Activated T-cell treated with anti-CD3 and anti-CD28 coated beads, Interleukin-2, amount 50 U/mL, for 72 hours (primary cell): Measurements from ENCODE around the gene LRBA. TPM values are rescaled to one million over a fixed set of nuclear protein-coding genes. Genes with fewer than 3 reads are reported as not detected.

Experiments used
- ATAC-seq, 2 donors: fragments of 150-1000 bp; cut with Tn5 transposase; replicated peaks in 1 of 2; 2 replicates each; pipeline ENCODE4 v1.10.0; 2021; ENCODE audit warnings: moderate library complexity in 2 of 2, mild to moderate bottlenecking in 1 of 2
- DNase-seq, 2 donors: peaks; one replicate each; pipeline ENCODE4 v3.0.0; 2021 to 2022; ENCODE audit warnings: mixed read lengths in 1 of 2
- H3K27ac Mint-ChIP-seq: one replicate; pipeline ENCODE4 v1.8.0; 2022; ENCODE audit warnings: mild to moderate bottlenecking, moderate library complexity, mixed read lengths
- H3K27me3 Mint-ChIP-seq: one replicate; pipeline ENCODE4 v1.8.0; 2022; ENCODE audit warnings: low read depth, mixed read lengths
- H3K36me3 Mint-ChIP-seq, 2 donors: one replicate each; pipeline ENCODE4 v1.8.0; 2022; ENCODE audit warnings: mixed read lengths in 2 of 2, mild to moderate bottlenecking in 1 of 2; ENCODE audit not compliant: insufficient read depth in 2 of 2
- H3K4me1 Mint-ChIP-seq: one replicate; pipeline ENCODE4 v1.8.0; 2022; ENCODE audit warnings: low read depth, mixed read lengths
- H3K4me3 Mint-ChIP-seq, 2 donors: one replicate each; pipeline ENCODE4 v1.8.0; 2022; ENCODE audit warnings: mild to moderate bottlenecking in 2 of 2, mixed read lengths in 2 of 2, moderate library complexity in 2 of 2
- H3K9me3 Mint-ChIP-seq, 2 donors: one replicate each; pipeline ENCODE4 v1.8.0; 2022; ENCODE audit warnings: mixed read lengths in 2 of 2
- total RNA-seq, 2 donors: library from RNA; stranded (reverse); gene quantifications; one replicate each; pipeline ENCODE4 v1.2.3, GENCODE V29; 2022

LRBA gene
- total RNA-seq, 2 donors from 2014 or later, result 46.3 to 56.6 TPM

- H3K4me3 Mint-ChIP-seq, result no peak overlapping the region
- no peak for ATAC-seq
- no peaks in the 10 kb centered on the region for H3K9me3 Mint-ChIP-seq
- no peak overlapping the region for H3K27ac Mint-ChIP-seq
- H3K4me1 Mint-ChIP-seq, result peaks cover 6% of the 10 kb centered on the region
- DNase-seq, result no peak
- H3K27me3 Mint-ChIP-seq, result no peaks in the 10 kb centered on the region
- H3K36me3 Mint-ChIP-seq, result peaks cover 0 to 5% of the 10 kb centered on the region in 2 donors
Measured at GRCh38 chr4:150699599-150699998, 315.5 kb downstream of the LRBA start.

- Mint-ChIP-seq H3K36me3 (peaks cover 2 to 12% of the 10 kb centered on the region in 2 donors), H3K4me3 (no peak overlapping the region), H3K9me3 (no peaks in the 10 kb centered on the region), H3K4me1 (peaks cover 12% of the 10 kb centered on the region), H3K27me3 (no peaks in the 10 kb centered on the region), H3K27ac (peak overlapping the region; percentile 1)
- ATAC-seq (peak in 1 of 2 donors; percentile 26), DNase-seq (no peak)
Measured at GRCh38 chr4:150695162-150695561, 319.9 kb downstream of the LRBA start.

- DNase-seq (no peak), ATAC-seq (peak; percentile 75)
- H3K4me1 Mint-ChIP-seq, result peaks cover 12% of the 10 kb centered on the region
- peaks cover 2 to 12% of the 10 kb centered on the region in 2 donors for H3K36me3 Mint-ChIP-seq
- H3K27ac Mint-ChIP-seq, result no peak overlapping the region
- H3K9me3 Mint-ChIP-seq, result no peaks in the 10 kb centered on the region
- no peak overlapping the region for H3K4me3 Mint-ChIP-seq
- no peaks in the 10 kb centered on the region for H3K27me3 Mint-ChIP-seq
Measured at GRCh38 chr4:150694438-150694837, 320.6 kb downstream of the LRBA start.

GRCh38 chr4:150683775-150684350 lies 331.2 kb downstream of the LRBA start:
- no peak overlapping the region for H3K27ac Mint-ChIP-seq
- H3K9me3 Mint-ChIP-seq, result no peaks in the 10 kb centered on the region
- DNase-seq, result no peak
- no peak overlapping the region for H3K4me3 Mint-ChIP-seq
- no peaks in the 10 kb centered on the region for H3K27me3 Mint-ChIP-seq
- no peak for ATAC-seq
- H3K4me1 Mint-ChIP-seq, result no peaks in the 10 kb centered on the region
- peaks cover 0 to 7% of the 10 kb centered on the region in 2 donors for H3K36me3 Mint-ChIP-seq

- H3K4me1 Mint-ChIP-seq, result no peaks in the 10 kb centered on the region
- peaks cover 0 to 5% of the 10 kb centered on the region in 2 donors for H3K36me3 Mint-ChIP-seq
- no peaks in the 10 kb centered on the region for H3K27me3 Mint-ChIP-seq
- H3K4me3 Mint-ChIP-seq, result no peak overlapping the region
- H3K27ac Mint-ChIP-seq, result no peak overlapping the region
- H3K9me3 Mint-ChIP-seq, result no peaks in the 10 kb centered on the region
- no peak for ATAC-seq
- DNase-seq, result no peak
Measured at GRCh38 chr4:150682126-150682525, 333.0 kb downstream of the LRBA start.

- ATAC-seq (no peak), DNase-seq (no peak)
- H3K27me3 Mint-ChIP-seq, result no peaks in the 10 kb centered on the region
- no peaks in the 10 kb centered on the region for H3K9me3 Mint-ChIP-seq
- peaks cover 0 to 7% of the 10 kb centered on the region in 2 donors for H3K36me3 Mint-ChIP-seq
- no peak overlapping the region for H3K4me3 Mint-ChIP-seq
- no peak overlapping the region for H3K27ac Mint-ChIP-seq
- no peaks in the 10 kb centered on the region for H3K4me1 Mint-ChIP-seq
Measured at GRCh38 chr4:150681063-150681462, 334.0 kb downstream of the LRBA start.

GRCh38 chr4:150680651-150681050 lies 334.4 kb downstream of the LRBA start:
- no peak overlapping the region for H3K4me3 Mint-ChIP-seq

GRCh38 chr4:150679765-150680343 lies 335.2 kb downstream of the LRBA start:
- H3K27ac Mint-ChIP-seq, result no peak overlapping the region
- H3K4me1 Mint-ChIP-seq, result no peaks in the 10 kb centered on the region
- DNase-seq, result no peak
- no peaks in the 10 kb centered on the region for H3K27me3 Mint-ChIP-seq
- no peaks in the 10 kb centered on the region for H3K9me3 Mint-ChIP-seq
- ATAC-seq, result no peak
- peaks cover 0 to 7% of the 10 kb centered on the region in 2 donors for H3K36me3 Mint-ChIP-seq
- no peak overlapping the region for H3K4me3 Mint-ChIP-seq

More at GRCh38 chr4:150680651-150681050, 334.4 kb downstream of the LRBA start:
- Mint-ChIP-seq H3K4me1 (no peaks in the 10 kb centered on the region), H3K36me3 (peaks cover 0 to 7% of the 10 kb centered on the region in 2 donors), H3K27me3 (no peaks in the 10 kb centered on the region), H3K27ac (no peak overlapping the region), H3K9me3 (no peaks in the 10 kb centered on the region)
- DNase-seq, result no peak
- ATAC-seq, result no peak

- peaks cover 0 to 7% of the 10 kb centered on the region in 2 donors for H3K36me3 Mint-ChIP-seq
- H3K9me3 Mint-ChIP-seq, result no peaks in the 10 kb centered on the region
Measured at GRCh38 chr4:150679018-150679764, 335.9 kb downstream of the LRBA start.

GRCh38 chr4:150673793-150674192 lies 341.3 kb downstream of the LRBA start:
- Mint-ChIP-seq H3K4me3 (no peak overlapping the region), H3K36me3 (peaks cover 0 to 2% of the 10 kb centered on the region in 2 donors), H3K27ac (no peak overlapping the region), H3K9me3 (no peaks in the 10 kb centered on the region), H3K4me1 (no peaks in the 10 kb centered on the region), H3K27me3 (no peaks in the 10 kb centered on the region)
- ATAC-seq (no peak), DNase-seq (no peak)

More at GRCh38 chr4:150679018-150679764, 335.9 kb downstream of the LRBA start:
- H3K27ac Mint-ChIP-seq, result no peak overlapping the region
- ATAC-seq (no peak), DNase-seq (no peak)
- no peak overlapping the region for H3K4me3 Mint-ChIP-seq
- no peaks in the 10 kb centered on the region for H3K4me1 Mint-ChIP-seq
- H3K27me3 Mint-ChIP-seq, result no peaks in the 10 kb centered on the region

GRCh38 chr4:150668824-150669223 lies 346.3 kb downstream of the LRBA start:
- DNase-seq, result no peak
- Mint-ChIP-seq H3K27ac (no peak overlapping the region), H3K27me3 (no peaks in the 10 kb centered on the region), H3K4me1 (no peaks in the 10 kb centered on the region), H3K4me3 (no peak overlapping the region), H3K9me3 (no peaks in the 10 kb centered on the region), H3K36me3 (no peaks in the 10 kb centered on the region)
- ATAC-seq, result no peak

GRCh38 chr4:150664935-150665334 lies 350.1 kb downstream of the LRBA start:
- H3K27me3 Mint-ChIP-seq, result no peaks in the 10 kb centered on the region
- no peaks in the 10 kb centered on the region for H3K9me3 Mint-ChIP-seq
- no peak overlapping the region for H3K27ac Mint-ChIP-seq
- DNase-seq (no peak), ATAC-seq (no peak)
- no peak overlapping the region for H3K4me3 Mint-ChIP-seq
- H3K4me1 Mint-ChIP-seq, result no peaks in the 10 kb centered on the region
- H3K36me3 Mint-ChIP-seq, result no peaks in the 10 kb centered on the region

GRCh38 chr4:150662686-150663085 lies 352.4 kb downstream of the LRBA start:
- Mint-ChIP-seq H3K4me3 (no peak overlapping the region), H3K9me3 (no peaks in the 10 kb centered on the region), H3K27ac (no peak overlapping the region), H3K27me3 (no peaks in the 10 kb centered on the region), H3K4me1 (no peaks in the 10 kb centered on the region), H3K36me3 (no peaks in the 10 kb centered on the region)
- ATAC-seq (no peak), DNase-seq (no peak)
